ENCODE results near the gene RARS2.
"Not testable (repeated sequence)": the region's sequence is repeated elsewhere in the genome, so short reads cannot be mapped to it uniquely, and the experiment has no call there.

The RARS2 gene, protein sequence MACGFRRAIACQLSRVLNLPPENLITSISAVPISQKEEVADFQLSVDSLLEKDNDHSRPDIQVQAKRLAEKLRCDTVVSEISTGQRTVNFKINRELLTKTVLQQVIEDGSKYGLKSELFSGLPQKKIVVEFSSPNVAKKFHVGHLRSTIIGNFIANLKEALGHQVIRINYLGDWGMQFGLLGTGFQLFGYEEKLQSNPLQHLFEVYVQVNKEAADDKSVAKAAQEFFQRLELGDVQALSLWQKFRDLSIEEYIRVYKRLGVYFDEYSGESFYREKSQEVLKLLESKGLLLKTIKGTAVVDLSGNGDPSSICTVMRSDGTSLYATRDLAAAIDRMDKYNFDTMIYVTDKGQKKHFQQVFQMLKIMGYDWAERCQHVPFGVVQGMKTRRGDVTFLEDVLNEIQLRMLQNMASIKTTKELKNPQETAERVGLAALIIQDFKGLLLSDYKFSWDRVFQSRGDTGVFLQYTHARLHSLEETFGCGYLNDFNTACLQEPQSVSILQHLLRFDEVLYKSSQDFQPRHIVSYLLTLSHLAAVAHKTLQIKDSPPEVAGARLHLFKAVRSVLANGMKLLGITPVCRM

DNA sequence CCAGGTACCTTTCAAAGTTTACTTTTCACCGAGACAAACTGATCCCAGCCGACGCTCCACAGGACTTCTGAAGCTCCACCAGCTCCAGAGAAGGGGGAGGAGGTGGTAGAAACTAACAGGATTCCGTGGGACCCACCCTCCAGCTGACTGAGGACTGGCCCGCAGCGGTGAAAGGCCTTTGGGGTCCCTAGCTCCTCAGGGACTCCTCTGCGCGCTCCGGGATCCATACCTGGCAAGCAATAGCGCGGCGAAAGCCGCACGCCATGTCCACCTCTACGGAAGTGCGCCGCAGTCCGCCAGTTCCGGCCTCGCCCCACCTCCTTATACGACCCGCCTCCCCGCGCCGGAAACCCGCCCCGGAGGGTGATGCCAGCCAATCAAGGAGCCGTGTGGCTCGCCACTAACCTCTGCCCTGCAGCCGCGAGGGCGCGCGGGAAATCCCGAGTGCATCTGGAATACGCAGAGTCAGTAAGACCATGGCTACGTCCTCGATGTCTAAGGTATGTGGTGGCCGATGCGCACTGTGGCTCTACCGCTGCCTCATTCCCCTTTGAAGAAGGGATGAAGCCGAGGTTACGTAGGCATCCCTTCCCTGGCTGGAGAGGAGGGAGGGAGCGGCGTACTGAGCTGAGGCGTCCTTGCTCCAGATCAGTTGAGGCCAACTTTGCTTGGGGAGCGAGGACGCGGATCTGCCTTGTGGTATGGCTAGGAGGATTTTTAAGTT is at the start of gene RARS2, which contains the start of gene ORC3:
Gene RARS2 (minus strand): TSS at position 295 of the 724 bp plus-strand sequence. CDS start 30 bp downstream, at position 265.
Gene ORC3 (plus strand): TSS at position 443 of the 724 bp plus-strand sequence. CDS start 34 bp downstream, at position 477.
- in situ Hi-C loops (cut with MboI; ENCODE audit: low sequenced_read_pairs), result no loop called here

DNA sequence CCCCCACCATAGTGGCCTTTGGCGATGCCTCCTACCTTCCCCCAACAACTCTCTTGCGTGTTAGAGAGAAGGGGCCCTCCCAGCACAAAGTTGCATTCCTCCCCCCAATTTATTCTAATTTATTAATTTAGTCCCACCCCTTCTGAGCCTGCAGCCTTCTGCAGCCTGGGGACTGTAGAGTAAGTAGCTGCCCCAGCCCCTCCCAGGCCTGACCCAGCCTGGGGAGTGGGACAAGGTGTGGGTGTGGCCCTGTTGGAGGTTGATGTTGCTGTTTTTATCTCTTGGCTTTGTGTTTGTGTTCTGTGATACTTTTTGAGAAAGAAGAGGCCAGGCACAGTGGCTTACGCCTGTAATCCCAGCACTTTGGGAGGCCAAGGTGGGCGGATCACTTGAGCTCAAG is 49.6 kb upstream of the RARS2 start:
- in situ Hi-C loops (cut with MboI; ENCODE audit: low sequenced_read_pairs), result no loop called here

DNA sequence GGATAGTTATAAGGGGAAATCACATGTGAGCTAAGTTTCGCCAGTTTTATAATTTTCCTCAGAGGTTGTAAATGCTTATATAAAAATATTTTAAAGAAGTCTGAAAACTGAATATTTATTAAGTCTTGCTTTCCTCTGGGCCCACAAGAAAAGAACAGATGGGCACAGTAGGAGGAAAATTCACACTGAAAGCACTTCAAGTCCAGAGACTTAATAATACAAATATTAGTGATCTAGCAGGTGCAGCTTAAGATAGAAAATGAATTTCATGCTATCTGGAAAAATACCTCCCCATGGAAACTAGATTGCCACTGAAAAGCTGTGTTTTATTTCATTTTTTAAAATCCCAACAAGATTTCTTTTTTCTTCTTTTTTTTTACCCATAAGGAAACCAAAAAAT is 47.3 kb upstream of the RARS2 start:
- in situ Hi-C loops (cut with MboI; ENCODE audit: low sequenced_read_pairs), result no loop called here

DNA sequence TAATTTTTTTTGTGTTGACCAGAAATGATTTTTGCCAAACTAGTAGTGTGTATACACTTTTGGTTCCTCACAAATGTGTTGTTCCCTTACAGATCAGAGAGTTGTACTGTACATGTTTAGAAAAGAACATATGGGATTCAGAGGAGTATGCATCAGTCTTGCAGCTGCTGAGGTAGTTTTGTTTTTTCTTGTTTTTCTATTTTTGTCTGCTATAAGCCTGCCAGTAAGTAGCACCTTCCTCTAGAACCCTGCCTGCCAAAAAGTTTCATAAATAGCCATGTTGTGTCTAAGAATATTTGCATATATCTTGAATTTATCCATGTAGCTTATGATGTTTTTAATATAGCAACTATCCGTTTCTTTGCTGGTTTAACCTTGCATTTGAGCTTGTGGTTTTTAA is 46.5 kb upstream of the RARS2 start:
- in situ Hi-C loops (cut with MboI; ENCODE audit: low sequenced_read_pairs), result no loop called here

DNA sequence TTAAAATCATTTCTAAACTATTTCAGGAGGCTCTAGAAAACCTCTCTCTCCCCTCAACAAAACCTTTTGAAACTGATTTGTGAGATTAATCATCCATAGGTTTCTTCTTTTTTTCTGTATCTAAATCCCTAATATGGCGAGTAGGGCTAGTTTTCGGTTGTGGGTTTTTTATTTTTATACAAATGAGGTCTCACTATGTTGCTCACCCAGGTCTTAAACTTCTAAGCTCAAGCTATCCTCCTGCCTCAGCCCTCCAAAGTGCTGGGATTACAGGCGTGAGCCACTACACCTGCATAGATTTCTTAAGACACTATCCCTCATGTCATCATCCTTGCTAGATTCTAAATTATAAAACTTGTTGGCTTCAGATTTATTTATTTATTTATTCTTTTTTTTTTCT is 44.1 kb upstream of the RARS2 start:
- in situ Hi-C loops (cut with MboI; ENCODE audit: low sequenced_read_pairs), result no loop called here

DNA sequence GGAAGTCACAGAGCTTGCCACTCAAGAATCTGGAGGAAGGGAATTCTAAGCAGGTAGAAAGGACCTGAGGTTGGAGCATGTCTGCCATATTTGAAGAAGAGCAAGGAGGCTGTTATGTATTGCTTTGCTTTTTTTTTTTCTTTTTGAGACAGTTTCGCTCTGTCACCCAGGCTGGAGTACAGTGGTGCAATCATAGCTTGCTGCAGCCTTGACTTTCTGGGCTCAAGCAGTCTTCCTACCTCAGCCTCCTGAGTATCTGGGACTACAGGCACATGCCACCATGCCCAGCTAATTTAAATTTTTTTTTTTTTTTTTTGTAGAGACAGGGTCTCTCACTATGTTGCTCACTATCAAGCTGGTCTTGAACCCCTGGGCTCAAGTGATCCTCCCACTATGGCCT is 41.0 kb upstream of the RARS2 start:
- in situ Hi-C loops (cut with MboI; ENCODE audit: low sequenced_read_pairs), result no loop called here

DNA sequence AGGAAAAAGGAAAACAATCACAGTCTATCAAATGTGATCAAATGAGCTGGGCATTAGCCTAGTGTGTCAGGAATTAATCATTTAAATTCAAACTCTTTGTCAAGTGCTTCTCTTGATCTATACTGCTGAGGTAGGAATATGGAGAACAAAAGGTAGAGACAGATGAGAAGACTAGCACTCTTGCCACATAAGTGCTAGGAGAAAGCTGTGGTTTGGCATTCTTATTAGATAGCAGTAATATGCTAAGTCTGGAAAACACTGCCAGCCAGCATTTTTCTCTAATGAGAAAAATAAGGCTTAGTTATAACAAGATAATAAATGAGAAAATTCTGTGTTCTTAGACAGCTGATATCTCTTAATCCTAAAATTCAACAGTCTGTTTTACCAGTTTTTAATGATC is 39.1 kb upstream of the RARS2 start:
- in situ Hi-C loops (cut with MboI; ENCODE audit: low sequenced_read_pairs), result no loop called here

DNA sequence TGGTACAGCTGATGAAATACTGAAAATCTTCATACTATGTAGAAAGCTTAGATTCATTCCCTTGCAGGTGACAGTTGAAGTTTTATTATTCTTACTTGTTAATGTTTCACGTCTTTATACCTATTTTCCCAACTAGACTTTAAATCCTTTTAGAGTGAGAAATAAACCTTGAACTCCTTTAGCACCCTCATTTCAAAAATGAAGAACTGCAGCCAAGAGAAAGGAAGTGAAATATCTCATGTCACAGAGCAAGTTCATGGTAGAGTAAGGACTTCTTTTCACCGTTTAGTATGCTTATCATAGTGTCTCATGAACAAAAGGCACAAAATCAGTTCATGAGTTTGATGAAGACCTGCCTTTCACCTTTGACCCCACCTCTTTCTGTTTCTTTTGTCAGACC is 38.6 kb upstream of the RARS2 start:
- in situ Hi-C loops (cut with MboI; ENCODE audit: low sequenced_read_pairs), result no loop called here

DNA sequence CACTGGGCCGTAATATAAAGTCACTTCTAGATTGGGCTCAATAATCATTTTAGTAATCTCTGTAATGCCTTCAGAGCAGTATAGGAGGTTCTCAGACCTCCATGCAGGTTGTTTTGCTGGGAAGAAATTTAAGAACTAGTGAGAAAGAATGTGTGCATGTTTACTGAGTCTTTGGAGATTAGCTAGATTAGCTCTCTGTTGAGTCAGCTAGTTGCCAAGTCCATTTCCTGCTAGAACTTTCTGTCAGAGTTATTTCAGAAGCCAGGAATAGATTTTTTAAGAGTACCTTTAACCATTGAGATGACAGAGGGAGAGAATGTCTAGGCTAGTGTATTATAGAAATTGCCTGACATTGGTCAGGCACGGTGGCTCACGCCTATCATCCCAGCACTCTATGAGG is 33.5 kb upstream of the RARS2 start:
- in situ Hi-C loops (cut with MboI; ENCODE audit: low sequenced_read_pairs), result no loop called here

DNA sequence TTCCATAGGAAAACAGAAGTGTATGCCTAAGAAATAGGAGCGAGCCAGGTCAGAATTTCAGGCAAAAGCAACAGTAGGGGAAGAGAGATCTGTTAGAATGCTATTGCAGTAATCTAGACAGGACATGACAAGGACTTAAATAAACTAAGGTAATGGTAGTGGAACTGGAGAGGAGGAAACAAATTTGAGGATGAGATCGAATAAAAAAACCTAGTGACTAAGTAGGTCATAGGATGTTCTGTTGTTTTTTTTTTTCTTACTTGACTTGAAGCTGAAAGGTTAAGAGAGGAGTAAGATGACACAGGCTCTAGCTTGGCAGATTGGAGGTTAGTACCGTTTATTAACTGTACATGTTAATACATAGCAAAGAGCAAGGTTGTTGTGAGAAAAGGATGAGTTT is 28.7 kb upstream of the RARS2 start:
- in situ Hi-C loops (cut with MboI; ENCODE audit: low sequenced_read_pairs), result no loop called here

DNA sequence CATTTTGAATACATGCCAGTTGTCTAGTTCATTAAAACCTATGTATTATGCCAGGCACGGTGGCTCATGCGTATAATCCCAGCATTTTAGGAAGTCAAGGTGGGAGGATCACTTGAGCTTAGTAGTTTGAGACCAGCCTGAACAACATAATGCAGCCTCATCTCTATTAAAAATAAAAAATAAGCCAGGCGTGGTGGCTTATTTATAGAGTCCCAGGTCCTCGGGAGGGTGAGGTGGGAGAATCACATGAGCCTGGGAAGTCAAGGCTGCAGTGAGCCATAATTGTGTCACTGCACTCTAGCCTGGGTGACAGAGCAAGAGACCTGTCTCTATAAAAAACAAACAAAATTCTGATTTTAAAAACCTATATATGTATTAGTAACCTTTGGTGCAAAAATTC is 27.6 kb upstream of the RARS2 start:
- in situ Hi-C loops (cut with MboI; ENCODE audit: low sequenced_read_pairs), result no loop called here

DNA sequence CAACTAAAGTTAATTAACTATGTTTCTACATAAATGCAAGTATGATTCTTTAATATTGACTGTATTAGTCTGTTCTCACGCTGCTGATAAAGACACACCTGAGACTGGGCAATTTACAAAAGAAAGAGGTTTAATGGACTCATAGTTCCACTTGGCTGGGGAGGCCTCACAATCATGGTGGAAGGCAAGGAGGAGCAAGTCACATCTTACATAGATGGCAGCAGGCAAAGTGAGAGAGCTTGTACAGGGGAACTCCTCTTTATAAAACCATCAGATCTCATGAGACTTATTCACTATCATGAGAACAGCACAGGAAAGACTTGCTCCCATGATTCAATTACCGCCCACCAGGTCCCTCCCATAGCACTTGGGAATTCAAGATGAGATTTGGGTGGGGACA is 23.2 kb upstream of the RARS2 start:
- in situ Hi-C loops (cut with MboI; ENCODE audit: low sequenced_read_pairs), result not testable (repeated sequence)

DNA sequence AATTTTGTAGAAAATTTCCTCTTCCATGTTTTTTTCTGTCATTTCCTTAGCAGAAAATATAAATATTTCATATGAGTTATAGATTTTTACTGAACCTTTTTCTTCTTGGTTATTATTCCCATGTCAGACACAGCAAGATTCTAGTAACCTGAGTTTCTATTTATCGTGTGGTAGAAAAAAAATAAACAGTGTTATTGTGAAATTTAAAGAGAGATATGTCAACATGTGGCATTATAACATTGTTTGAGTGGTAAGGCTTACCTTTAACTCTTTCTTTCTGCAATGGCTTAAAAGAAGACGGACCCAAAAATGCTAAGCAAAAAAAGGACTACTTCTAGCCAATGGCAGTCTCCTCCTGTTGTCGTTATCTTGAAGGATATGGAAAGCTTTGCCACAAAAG is 19.0 kb upstream of the RARS2 start:
- in situ Hi-C loops (cut with MboI; ENCODE audit: low sequenced_read_pairs), result no loop called here

DNA sequence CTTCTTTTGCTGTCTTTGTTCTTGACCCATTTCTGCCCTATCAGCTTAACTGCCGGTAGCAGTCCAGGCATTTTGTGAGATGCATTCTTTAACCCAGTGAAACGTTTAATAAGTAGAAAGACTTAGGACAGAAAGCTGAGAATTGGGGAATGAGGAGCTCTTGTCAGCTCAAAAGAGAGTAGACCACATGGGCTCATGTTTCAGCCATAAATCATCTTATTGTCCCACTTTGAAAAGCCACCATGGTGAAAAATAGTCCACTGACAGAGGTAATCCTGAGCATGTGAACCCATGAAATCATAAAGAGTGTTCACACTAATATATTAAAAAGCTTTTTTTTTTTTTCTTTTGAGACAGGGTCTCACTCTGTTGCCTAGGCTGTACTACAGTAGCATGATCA is 16.4 kb upstream of the RARS2 start:
- in situ Hi-C loops (cut with MboI; ENCODE audit: low sequenced_read_pairs), result no loop called here

DNA sequence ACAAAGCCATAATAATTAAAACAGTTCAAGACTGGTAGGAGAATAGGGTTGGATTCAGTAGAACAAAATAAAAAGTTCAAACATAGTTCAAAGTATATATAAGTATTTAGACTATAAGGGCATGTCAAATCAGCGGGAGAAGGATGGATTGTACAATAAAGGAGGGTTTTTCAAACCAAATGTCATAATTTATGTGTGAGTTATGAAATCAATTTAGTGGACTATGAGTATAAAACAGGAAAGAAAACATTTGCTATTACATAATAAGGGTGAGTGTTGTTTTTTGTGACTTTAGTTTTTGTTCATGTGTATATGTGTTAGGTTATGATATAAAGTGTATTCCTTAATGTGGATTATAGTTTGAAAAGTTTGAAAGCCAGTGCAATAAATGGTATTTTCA is 10.8 kb upstream of the RARS2 start:
- in situ Hi-C loops (cut with MboI; ENCODE audit: low sequenced_read_pairs), result no loop called here

DNA sequence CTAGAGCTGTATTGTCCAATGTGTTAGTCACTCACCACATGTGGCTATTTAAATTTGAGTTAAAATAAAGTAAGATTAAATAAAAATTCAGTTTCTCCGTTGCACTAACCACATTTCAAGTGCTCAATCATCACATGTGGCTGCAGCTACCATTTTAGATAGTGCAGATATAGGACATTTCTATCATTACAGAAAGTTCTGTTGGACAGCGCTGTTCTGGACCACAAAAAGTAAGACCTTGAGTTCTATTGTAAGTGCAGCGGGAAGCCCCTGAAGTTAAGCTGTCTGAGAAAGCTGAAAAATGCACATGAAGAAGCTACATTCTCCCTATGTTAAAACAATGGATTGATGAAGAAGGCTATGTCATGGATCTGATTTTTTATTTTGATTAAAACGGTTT is 1.2 kb upstream of the RARS2 start:
- in situ Hi-C loops (cut with MboI; ENCODE audit: low sequenced_read_pairs), result no loop called here

DNA sequence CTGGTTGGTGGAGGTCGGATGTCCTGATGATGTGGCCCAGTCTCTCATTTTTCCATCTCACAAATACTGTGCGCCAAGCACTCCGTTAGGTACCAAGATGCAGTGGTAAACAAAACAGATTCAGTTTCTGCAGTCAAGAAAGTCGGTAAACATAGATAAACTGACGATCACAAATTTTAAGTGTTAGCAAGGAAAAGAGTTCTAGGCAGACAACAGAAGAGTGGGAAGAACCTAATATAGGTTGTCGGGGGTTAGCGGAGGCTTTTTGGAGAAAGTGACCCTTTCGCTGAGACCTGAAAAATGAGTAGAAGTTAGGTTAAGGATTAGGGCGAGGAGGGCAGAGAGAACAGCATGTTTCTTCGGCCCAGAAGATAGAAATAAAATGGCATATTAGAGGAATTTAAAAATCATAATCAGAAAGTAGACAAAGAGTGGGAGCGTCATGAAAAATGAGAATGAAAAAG is 662 bp upstream of the RARS2 start:
- in situ Hi-C loops (cut with MboI; ENCODE audit: low sequenced_read_pairs), result no loop called here

DNA sequence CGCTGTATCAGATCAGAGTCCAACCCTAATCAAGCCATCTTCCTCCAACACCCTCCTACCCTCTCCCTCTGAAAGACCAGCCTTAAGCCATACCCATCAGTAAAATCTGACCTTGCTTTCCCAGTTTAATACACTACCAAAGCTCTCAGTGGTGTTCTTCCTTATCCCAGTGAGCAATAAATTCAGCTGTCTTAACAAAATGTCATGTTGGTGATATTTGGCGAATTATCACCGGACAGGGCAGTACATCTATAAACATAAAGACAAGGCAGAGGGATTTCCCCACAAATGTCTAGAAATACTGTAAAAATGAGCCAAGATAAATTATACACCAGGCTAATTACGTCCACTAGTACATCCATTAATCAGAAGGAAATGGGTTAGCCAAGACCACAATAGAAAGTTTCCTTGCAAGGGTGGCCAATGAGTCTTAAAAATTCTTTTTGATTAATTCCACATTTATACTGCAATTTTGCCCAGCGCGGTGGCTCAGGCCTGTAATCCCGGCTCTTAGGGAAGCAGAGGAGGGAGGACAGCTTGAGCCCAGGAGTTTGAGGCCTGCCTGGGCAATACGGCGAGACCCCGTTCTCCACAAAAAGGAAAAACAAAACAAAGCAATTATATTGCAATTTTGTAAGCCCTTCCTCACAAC is 905 bp downstream of the RARS2 start:
- in situ Hi-C loops (cut with MboI; ENCODE audit: low sequenced_read_pairs), result no loop called here

DNA sequence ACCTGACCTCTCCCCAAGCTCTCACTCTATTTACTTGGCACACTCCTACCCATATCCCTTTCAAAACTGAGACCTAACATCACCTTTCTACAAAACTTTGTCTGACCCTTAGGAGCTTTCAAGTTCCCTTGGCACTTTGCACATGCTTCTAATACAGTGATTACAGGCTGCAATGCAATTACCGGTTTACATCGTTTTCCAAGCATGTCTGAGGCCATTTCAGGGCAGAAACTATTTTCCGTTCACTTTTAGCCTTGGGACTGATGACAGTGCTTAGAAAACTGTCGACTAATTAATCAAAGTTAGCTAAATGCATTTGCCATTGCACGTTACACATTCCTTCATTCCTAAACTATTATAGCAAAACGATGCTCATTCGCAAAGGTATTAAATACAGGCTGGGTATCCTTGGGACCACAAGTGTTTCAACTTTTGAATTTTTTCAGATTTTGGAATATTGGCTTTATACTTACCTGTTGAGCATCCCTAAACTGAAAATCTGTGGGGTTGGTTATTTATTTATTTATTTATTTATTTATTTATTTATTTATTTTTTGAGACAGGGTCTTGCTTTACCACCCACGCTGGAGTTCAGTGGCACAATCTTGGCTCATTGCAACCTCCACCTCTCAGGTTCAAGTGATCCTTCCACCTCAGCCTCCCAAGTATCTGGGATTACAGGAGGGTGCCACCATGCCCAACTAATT is 3.3 kb downstream of the RARS2 start:
- in situ Hi-C loops (cut with MboI; ENCODE audit: low sequenced_read_pairs), result no loop called here

DNA sequence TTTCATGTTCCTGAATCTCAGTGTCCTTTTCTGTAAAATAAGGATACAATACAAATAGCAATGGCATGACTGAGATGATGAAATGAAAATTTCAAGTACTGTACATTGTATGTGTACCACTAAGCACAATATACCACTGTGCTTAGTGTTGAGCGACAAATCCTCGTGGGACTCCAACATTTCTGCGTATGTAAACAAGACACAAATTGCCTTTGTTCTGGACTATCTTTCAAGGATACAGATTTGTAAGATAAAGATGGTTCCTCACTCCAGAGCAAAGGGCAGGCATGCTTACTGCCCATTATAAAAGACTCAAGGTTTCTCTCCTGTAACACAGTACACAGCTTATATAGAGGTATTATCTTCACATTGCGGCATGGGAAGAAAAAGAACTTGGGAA is 6.0 kb downstream of the RARS2 start:
- in situ Hi-C loops (cut with MboI; ENCODE audit: low sequenced_read_pairs), result no loop called here

DNA sequence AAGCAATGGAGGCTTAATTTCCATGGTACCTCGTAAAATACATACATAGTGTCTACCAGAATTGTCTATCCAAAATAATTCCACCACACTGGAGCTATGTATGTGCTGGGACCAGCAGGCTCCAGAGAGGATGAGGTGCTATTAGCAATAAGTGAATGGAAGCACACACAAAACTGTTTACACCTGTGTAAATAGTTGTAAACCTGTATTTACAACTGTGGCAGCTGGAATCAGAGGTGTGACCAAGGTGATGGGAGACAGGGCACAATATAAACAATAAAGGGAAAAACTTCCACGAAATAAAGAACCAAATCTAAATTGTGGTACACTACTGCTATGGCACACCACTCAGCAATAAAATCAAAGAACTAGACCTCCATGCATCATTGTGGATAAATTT is 14.4 kb downstream of the RARS2 start:
- in situ Hi-C loops (cut with MboI; ENCODE audit: low sequenced_read_pairs), result no loop called here
